ENCODE measurements around the gene TAB3. TPM values are rescaled to one million over a fixed set of nuclear protein-coding genes. Genes with fewer than 3 reads are reported as not detected.

The TAB3 gene
- total RNA-seq, 4 donors from 2014 or later = 9.7 to 25.8 (median 19.2) TPM

GRCh38 chrX:30786374-30786773 lies 102.7 kb downstream of the TAB3 start:
- Histone ChIP-seq H3K4me1 (no peaks in the 10 kb centered on the region), H3K9me3 (no peaks in the 10 kb centered on the region), H3K4me3 (no peak overlapping the region), H3K36me3 (no peaks in the 10 kb centered on the region), H3K27me3 (no peaks in the 10 kb centered on the region), H3K27ac (no peak overlapping the region)
- no peak for TF ChIP-seq POLR2A (IDR thresholded peaks at IDR 0.05)
- TF ChIP-seq CTCF (IDR thresholded peaks at IDR 0.05 in 4 of 5, conservative IDR thresholded peaks at IDR 0.05 in 1 of 5) = no peak
- intact Hi-C loops (cut with DNase I; ENCODE audit: low total_unique reads) = no loop called here
- in situ Hi-C loops (cut with MboI; ENCODE audit: low sequenced_read_pairs in 4 of 4) = no loop called here
- ATAC-seq = no peak
- DNase-seq = no peak

DNA sequence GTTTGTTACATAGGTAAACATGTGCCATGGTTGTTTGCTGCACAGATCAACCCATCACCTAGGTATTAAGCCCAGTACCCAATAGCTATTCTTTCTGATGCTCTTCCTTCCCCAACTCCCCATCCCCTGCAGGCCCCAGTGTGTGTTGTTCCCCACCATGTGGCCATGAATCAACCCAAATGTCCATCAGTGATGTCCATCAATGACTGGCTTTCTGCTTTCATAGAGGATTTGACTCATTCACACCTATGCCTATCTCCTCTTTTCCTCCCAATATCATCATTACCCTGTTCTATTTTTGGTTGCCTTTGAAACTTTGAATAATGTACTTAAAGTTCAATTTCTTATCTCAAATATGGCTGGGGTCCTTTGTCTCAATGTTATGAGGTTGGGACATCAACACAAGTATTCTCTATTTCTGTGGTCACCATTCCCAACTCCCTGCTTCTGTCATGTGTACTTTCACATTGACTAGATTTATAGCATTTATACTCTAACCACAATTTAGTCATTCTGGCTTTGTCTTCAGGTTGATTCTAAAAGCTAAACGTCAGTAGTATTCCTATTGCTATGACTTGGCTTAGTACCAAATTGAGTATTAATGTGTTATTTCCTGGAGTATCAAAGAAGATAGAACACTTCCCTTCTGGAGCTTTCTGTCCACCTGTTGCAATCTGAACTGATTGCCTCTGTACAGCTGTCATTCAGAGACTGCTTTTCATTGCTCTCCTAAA lies 107.2 kb downstream of the TAB3 start:
- no peak overlapping the region for H3K27ac ChIP-seq
- H3K9me3 ChIP-seq = no peaks in the 10 kb centered on the region
- no peak overlapping the region for H3K4me3 ChIP-seq
- TF ChIP-seq POLR2A (IDR thresholded peaks at IDR 0.05) = no peak
- no peak for TF ChIP-seq CTCF (IDR thresholded peaks at IDR 0.05 in 4 of 5, conservative IDR thresholded peaks at IDR 0.05 in 1 of 5)
- in situ Hi-C loops (cut with MboI; ENCODE audit: low sequenced_read_pairs in 4 of 4) = no loop called here
- ATAC-seq (no peak), DNase-seq (no peak)
- H3K27me3 ChIP-seq = no peaks in the 10 kb centered on the region
- no peaks in the 10 kb centered on the region for H3K36me3 ChIP-seq
- H3K4me1 ChIP-seq = no peaks in the 10 kb centered on the region
- intact Hi-C loops (cut with DNase I; ENCODE audit: low total_unique reads) = no loop called here

GRCh38 chrX:30779453-30780030 lies 109.5 kb downstream of the TAB3 start:
- TF ChIP-seq POLR2A (IDR thresholded peaks at IDR 0.05) (no peak), CTCF (IDR thresholded peaks at IDR 0.05 in 4 of 5, conservative IDR thresholded peaks at IDR 0.05 in 1 of 5) (no peak)
- Histone ChIP-seq H3K4me3 (no peak overlapping the region), H3K27ac (no peak overlapping the region), H3K27me3 (no peaks in the 10 kb centered on the region), H3K9me3 (no peaks in the 10 kb centered on the region), H3K4me1 (no peaks in the 10 kb centered on the region), H3K36me3 (no peaks in the 10 kb centered on the region)
- in situ Hi-C loops (cut with MboI; ENCODE audit: low sequenced_read_pairs in 4 of 4) (no loop called here), intact Hi-C loops (cut with DNase I; ENCODE audit: low total_unique reads) (no loop called here)
- DNase-seq = no peak
- no peak for ATAC-seq

- H3K27ac ChIP-seq = no peak overlapping the region
- no peaks in the 10 kb centered on the region for H3K4me1 ChIP-seq
- DNase-seq = no peak
- H3K4me3 ChIP-seq = no peak overlapping the region
- intact Hi-C loops (cut with DNase I; ENCODE audit: low total_unique reads) = no loop called here
- no peaks in the 10 kb centered on the region for H3K36me3 ChIP-seq
- no peaks in the 10 kb centered on the region for H3K9me3 ChIP-seq
- H3K27me3 ChIP-seq = no peaks in the 10 kb centered on the region
- TF ChIP-seq POLR2A (IDR thresholded peaks at IDR 0.05) = no peak
- no peak for TF ChIP-seq CTCF (IDR thresholded peaks at IDR 0.05 in 4 of 5, conservative IDR thresholded peaks at IDR 0.05 in 1 of 5)
- no peak for ATAC-seq
- in situ Hi-C loops (cut with MboI; ENCODE audit: low sequenced_read_pairs in 4 of 4) = no loop called here
These were observed 111.5 kb downstream of the TAB3 start for GRCh38 chrX:30777575-30777974.

Other genes with a start within 250 kb of the TAB3 start
- 1 to 10 TPM in 3 of 4 donors, under 1 TPM in 1; 0.15 to 5.7 (median 2.9) TPM for gene GK, start 235.8 kb downstream of the TAB3 start, total RNA-seq
- not detected for gene FTHL17, start 182.8 kb upstream of the TAB3 start, total RNA-seq

Data from gastrocnemius medialis (tissue), 4 donors.